GM18907 (cell line): Measurements from ENCODE around the gene TEX9.
A peak's percentile ranks its signal among the peaks of the same experiment; 100 is the strongest.
"Not testable (repeated sequence)": the region's sequence is repeated elsewhere in the genome, so short reads cannot be mapped to it uniquely, and the experiment has no call there.

Source experiments
- ATAC-seq: cut with Tn5 transposase; IDR thresholded peaks from one replicate; pipeline ENCODE4 v1.9.1; 2021; ENCODE audit warnings: mild to moderate bottlenecking, moderate library complexity; ENCODE audit not compliant: unreplicated experiment

Gene TEX9

GRCh38 chr15:56365075-56365711 lies at the start of gene TEX9:
Gene TEX9 (plus strand): TSS chr15:56365426. CDS start chr15:56365451, 25 bp downstream.
- ATAC-seq, result peak; percentile 97

- not testable (repeated sequence) for ATAC-seq
Observed at GRCh38 chr15:56316561-56316960, 48.7 kb upstream of the TEX9 start.

- ATAC-seq, result no peak
Observed at GRCh38 chr15:56320316-56320715, 44.9 kb upstream of the TEX9 start.

GRCh38 chr15:56320861-56321260 lies 44.4 kb upstream of the TEX9 start:
- no peak for ATAC-seq

- ATAC-seq, result no peak
Observed at GRCh38 chr15:56322444-56322843, 42.8 kb upstream of the TEX9 start.

GRCh38 chr15:56323435-56323834 lies 41.8 kb upstream of the TEX9 start:
- ATAC-seq, result no peak

- ATAC-seq, result no peak
Observed at GRCh38 chr15:56325186-56325585, 40.0 kb upstream of the TEX9 start.

- ATAC-seq, result no peak
Observed at GRCh38 chr15:56327721-56328502, 37.3 kb upstream of the TEX9 start.

GRCh38 chr15:56337084-56337725 lies 28.0 kb upstream of the TEX9 start:
- no peak for ATAC-seq

- ATAC-seq, result no peak
Observed at GRCh38 chr15:56339594-56339993, 25.6 kb upstream of the TEX9 start.

- no peak for ATAC-seq
Observed at GRCh38 chr15:56341201-56341600, 24.0 kb upstream of the TEX9 start.

GRCh38 chr15:56342653-56343052 lies 22.6 kb upstream of the TEX9 start:
- no peak for ATAC-seq

- ATAC-seq, result no peak
Observed at GRCh38 chr15:56343879-56344278, 21.3 kb upstream of the TEX9 start.

- ATAC-seq, result no peak
Observed at GRCh38 chr15:56344336-56344735, 20.9 kb upstream of the TEX9 start.

- ATAC-seq, result no peak
Observed at GRCh38 chr15:56346414-56346813, 18.8 kb upstream of the TEX9 start.

GRCh38 chr15:56349554-56349953 lies 15.7 kb upstream of the TEX9 start:
- no peak for ATAC-seq

- ATAC-seq, result no peak
Observed at GRCh38 chr15:56351353-56351752, 13.9 kb upstream of the TEX9 start.

- ATAC-seq, result no peak
Observed at GRCh38 chr15:56351957-56352506, 13.2 kb upstream of the TEX9 start.

- no peak for ATAC-seq
Observed at GRCh38 chr15:56353119-56353518, 12.1 kb upstream of the TEX9 start.

GRCh38 chr15:56353740-56354139 lies 11.5 kb upstream of the TEX9 start:
- no peak for ATAC-seq

GRCh38 chr15:56356616-56357015 lies 8.6 kb upstream of the TEX9 start:
- ATAC-seq, result peak; percentile 54

- ATAC-seq, result no peak
Observed at GRCh38 chr15:56358604-56359003, 6.6 kb upstream of the TEX9 start.
